ENCODE results near the gene RNF186. TPM values are rescaled to one million over a fixed set of nuclear protein-coding genes. Genes with fewer than 3 reads are reported as not detected.
"Not testable (repeated sequence)": the region's sequence is repeated elsewhere in the genome, so short reads cannot be mapped to it uniquely, and the experiment has no call there.

Gene RNF186
- total RNA-seq, 2 experiments from 2014 or later: not detected

GRCh38 chr1:19852036-19852435 lies 37.0 kb upstream of the RNF186 start:
- no peaks in the 10 kb centered on the region for H3K9me3 Mint-ChIP-seq
- POLR2A ChIA-PET: no interaction called here
- H3K4me1 Mint-ChIP-seq (ENCODE audit: low read depth): no peaks in the 10 kb centered on the region
- CTCF ChIA-PET: interaction anchor here (1.7 kb wide), 1 partner anchor 25 kb away, joined by 3 read pairs; no protein-coding TSS in a partner anchor
- DNase-seq (no peak), ATAC-seq (no peak)
- H3K36me3 Mint-ChIP-seq (ENCODE audit: low read depth): no peaks in the 10 kb centered on the region
- H3K27me3 Mint-ChIP-seq: no peaks in the 10 kb centered on the region
- no peak for TF ChIP-seq CTCF (IDR thresholded peaks at IDR 0.05)
- H3K27ac Mint-ChIP-seq: no peak overlapping the region
- H3K4me3 Mint-ChIP-seq: no peak overlapping the region
- intact Hi-C loops (cut with micrococcal nuclease): no loop called here

- POLR2A ChIA-PET: no interaction called here
- no peak for TF ChIP-seq CTCF (IDR thresholded peaks at IDR 0.05)
- Mint-ChIP-seq H3K4me1 (ENCODE audit: low read depth) (no peaks in the 10 kb centered on the region), H3K4me3 (no peak overlapping the region), H3K36me3 (ENCODE audit: low read depth) (no peaks in the 10 kb centered on the region), H3K9me3 (no peaks in the 10 kb centered on the region), H3K27me3 (peaks cover 5% of the 10 kb centered on the region), H3K27ac (no peak overlapping the region)
- intact Hi-C loops (cut with micrococcal nuclease): no loop called here
- CTCF ChIA-PET: no interaction called here
- ATAC-seq (no peak), DNase-seq (no peak)
Measured at GRCh38 chr1:19850214-19850613, 35.1 kb upstream of the RNF186 start.

GRCh38 chr1:19849307-19849706 lies 34.2 kb upstream of the RNF186 start:
- CTCF ChIA-PET; H3K27ac Mint-ChIP-seq; ATAC-seq; intact Hi-C loops (cut with micrococcal nuclease); H3K36me3 Mint-ChIP-seq (ENCODE audit: low read depth); H3K27me3 Mint-ChIP-seq; H3K4me1 Mint-ChIP-seq (ENCODE audit: low read depth); H3K9me3 Mint-ChIP-seq; DNase-seq; H3K4me3 Mint-ChIP-seq: not testable (repeated sequence)
- POLR2A ChIA-PET: interaction anchor here (0.6 kb wide), 1 partner anchor 14 kb away, joined by 4 read pairs; no protein-coding TSS in a partner anchor

GRCh38 chr1:19847334-19847733 lies 32.3 kb upstream of the RNF186 start:
- H3K9me3 Mint-ChIP-seq; intact Hi-C loops (cut with micrococcal nuclease); ATAC-seq; H3K4me1 Mint-ChIP-seq (ENCODE audit: low read depth); CTCF ChIA-PET; POLR2A ChIA-PET; H3K4me3 Mint-ChIP-seq; DNase-seq; H3K36me3 Mint-ChIP-seq (ENCODE audit: low read depth); H3K27ac Mint-ChIP-seq: not testable (repeated sequence)
- peaks cover 11% of the 10 kb centered on the region for H3K27me3 Mint-ChIP-seq

- no peak for ATAC-seq
- intact Hi-C loops (cut with micrococcal nuclease): no loop called here
- CTCF ChIA-PET: no interaction called here
- H3K9me3 Mint-ChIP-seq: no peaks in the 10 kb centered on the region
- TF ChIP-seq CTCF (IDR thresholded peaks at IDR 0.05): no peak
- H3K27ac Mint-ChIP-seq: no peak overlapping the region
- H3K27me3 Mint-ChIP-seq: peaks cover 11% of the 10 kb centered on the region
- H3K36me3 Mint-ChIP-seq (ENCODE audit: low read depth): no peaks in the 10 kb centered on the region
- DNase-seq: no peak
- H3K4me1 Mint-ChIP-seq (ENCODE audit: low read depth): no peaks in the 10 kb centered on the region
- POLR2A ChIA-PET: no interaction called here
- H3K4me3 Mint-ChIP-seq: no peak overlapping the region
Measured at GRCh38 chr1:19846338-19846737, 31.3 kb upstream of the RNF186 start.

GRCh38 chr1:19845555-19845954 lies 30.5 kb upstream of the RNF186 start:
- intact Hi-C loops (cut with micrococcal nuclease): no loop called here
- TF ChIP-seq CTCF (IDR thresholded peaks at IDR 0.05): no peak
- DNase-seq (no peak), ATAC-seq (no peak)
- Mint-ChIP-seq H3K27ac (no peak overlapping the region), H3K4me3 (no peak overlapping the region), H3K4me1 (ENCODE audit: low read depth) (no peaks in the 10 kb centered on the region), H3K36me3 (ENCODE audit: low read depth) (no peaks in the 10 kb centered on the region), H3K27me3 (peaks cover 15% of the 10 kb centered on the region), H3K9me3 (no peaks in the 10 kb centered on the region)
- ChIA-PET POLR2A (no interaction called here), CTCF (interaction anchor here (1.1 kb wide), 1 partner anchor 14 kb away, joined by 3 read pairs; no protein-coding TSS in a partner anchor)
